Measurements from ENCODE around the gene TCAP.

TCAP gene

GRCh38 chr17:39636927-39637736 lies 28.0 kb upstream of the TCAP start, which contains the start of gene STARD3:
TSS of gene STARD3 (plus strand) at chr17:39637144. CDS start at chr17:39653532, 16,388 bp downstream.
- TF ChIP-seq CTCF (IDR thresholded peaks at IDR 0.05), result no peak
- H3K4me3 ChIP-seq, result peak within 1 kb of the TSS; percentile 99
- peak within 1 kb of the TSS; percentile 80 to 97 for H3K27ac ChIP-seq
- peak; percentile 92 for DNase-seq (ENCODE audit: low spot score)

GRCh38 chr17:39638317-39638716 lies 26.8 kb upstream of the TCAP start:
- DNase-seq (ENCODE audit: low spot score), result no peak
- H3K27ac ChIP-seq, result no peak overlapping the region
- peak overlapping the region; percentile 99 for H3K4me3 ChIP-seq
- no peak for TF ChIP-seq CTCF (IDR thresholded peaks at IDR 0.05)

GRCh38 chr17:39639043-39639442 lies 26.1 kb upstream of the TCAP start:
- no peak for TF ChIP-seq CTCF (IDR thresholded peaks at IDR 0.05)
- Histone ChIP-seq H3K4me3 (no peak overlapping the region), H3K27ac (no peak overlapping the region)
- no peak for DNase-seq (ENCODE audit: low spot score)

GRCh38 chr17:39639566-39640458 lies 25.3 kb upstream of the TCAP start:
- DNase-seq (ENCODE audit: low spot score), result no peak
- no peak overlapping the region for H3K4me3 ChIP-seq
- H3K27ac ChIP-seq, result no peak overlapping the region
- no peak for TF ChIP-seq CTCF (IDR thresholded peaks at IDR 0.05)

GRCh38 chr17:39640591-39641031 lies 24.5 kb upstream of the TCAP start:
- DNase-seq (ENCODE audit: low spot score), result no peak
- Histone ChIP-seq H3K27ac (no peak overlapping the region), H3K4me3 (no peak overlapping the region)
- no peak for TF ChIP-seq CTCF (IDR thresholded peaks at IDR 0.05)

- no peak for TF ChIP-seq CTCF (IDR thresholded peaks at IDR 0.05)
- no peak for DNase-seq (ENCODE audit: low spot score)
- Histone ChIP-seq H3K4me3 (no peak overlapping the region), H3K27ac (no peak overlapping the region)
Observed at GRCh38 chr17:39641097-39641496, 24.1 kb upstream of the TCAP start.

Measured in coronary artery (tissue), 2 donors.